HG02938 (cell line): Measurements from ENCODE around the gene CXADR.

Experiments used
- ATAC-seq: cut with Tn5 transposase; IDR thresholded peaks from one replicate; pipeline ENCODE4 v1.9.1; 2021; ENCODE audit warnings: mild to moderate bottlenecking, moderate library complexity; ENCODE audit not compliant: unreplicated experiment

Gene CXADR

DNA sequence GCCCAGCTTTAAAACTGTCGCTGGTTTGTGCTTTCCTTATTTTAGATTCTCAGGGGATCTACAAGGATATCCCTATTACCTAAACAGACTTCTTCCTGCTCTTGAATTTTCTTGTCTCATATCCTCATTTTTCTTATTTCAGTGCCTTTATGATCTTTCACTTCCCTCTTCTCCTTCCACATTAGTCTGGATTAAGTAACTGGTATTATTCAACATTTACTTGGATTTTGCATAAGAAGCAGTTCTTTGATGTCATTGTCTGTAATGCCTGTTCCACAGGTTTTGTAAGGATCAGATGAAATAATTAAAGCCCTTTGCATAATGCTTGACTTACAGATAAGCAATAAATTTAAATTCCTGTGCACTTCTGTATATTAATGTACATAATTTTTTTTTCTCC lies 26.5 kb downstream of the CXADR start:
- no peak for ATAC-seq

DNA sequence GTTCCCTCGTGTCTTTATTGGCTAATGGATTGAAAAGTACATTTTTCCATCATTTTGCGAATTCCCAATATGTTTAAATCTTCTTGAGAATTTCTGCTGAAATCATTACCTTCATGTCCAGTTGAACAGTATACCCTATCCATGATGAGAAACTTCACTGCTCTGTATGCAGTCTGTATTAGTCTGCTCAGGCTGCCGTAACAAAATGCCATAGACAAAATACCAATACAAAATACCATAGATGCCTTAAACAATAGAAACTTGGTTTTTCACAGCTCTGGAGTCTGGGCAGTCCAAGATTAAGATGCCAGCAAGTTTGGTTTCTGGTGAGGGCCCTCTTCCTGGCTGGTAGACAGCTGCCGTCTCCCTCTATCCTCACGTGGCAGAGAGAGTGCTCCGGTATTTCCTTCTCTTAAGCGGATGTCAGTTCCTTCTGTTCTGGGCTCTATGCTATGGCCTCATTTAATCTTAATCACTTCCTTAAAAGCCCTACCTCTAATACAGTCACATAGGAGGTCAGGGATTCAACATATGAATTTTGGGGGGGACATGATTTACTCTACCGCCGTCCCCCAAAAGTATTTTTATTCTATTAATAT lies 27.0 kb downstream of the CXADR start:
- ATAC-seq, result no peak

DNA sequence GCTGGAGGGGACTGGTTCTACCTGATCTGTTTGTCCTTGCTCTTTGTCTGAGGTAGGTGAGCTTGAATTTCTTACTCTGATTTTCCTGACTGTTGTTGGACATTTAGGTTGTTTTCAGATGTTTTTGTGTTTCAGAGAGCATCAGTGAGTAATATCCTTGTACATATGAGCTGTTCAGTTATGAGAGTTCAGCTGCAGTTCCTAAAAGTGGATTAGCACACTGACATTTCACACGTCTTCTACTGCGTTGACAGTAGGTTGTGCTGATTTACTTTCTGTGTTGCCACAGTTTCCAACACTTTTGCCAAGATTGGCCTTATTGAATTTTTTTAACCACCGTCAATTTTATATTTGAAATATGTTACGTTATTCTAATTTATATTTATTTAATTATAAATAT lies 27.7 kb downstream of the CXADR start:
- ATAC-seq, result no peak

DNA sequence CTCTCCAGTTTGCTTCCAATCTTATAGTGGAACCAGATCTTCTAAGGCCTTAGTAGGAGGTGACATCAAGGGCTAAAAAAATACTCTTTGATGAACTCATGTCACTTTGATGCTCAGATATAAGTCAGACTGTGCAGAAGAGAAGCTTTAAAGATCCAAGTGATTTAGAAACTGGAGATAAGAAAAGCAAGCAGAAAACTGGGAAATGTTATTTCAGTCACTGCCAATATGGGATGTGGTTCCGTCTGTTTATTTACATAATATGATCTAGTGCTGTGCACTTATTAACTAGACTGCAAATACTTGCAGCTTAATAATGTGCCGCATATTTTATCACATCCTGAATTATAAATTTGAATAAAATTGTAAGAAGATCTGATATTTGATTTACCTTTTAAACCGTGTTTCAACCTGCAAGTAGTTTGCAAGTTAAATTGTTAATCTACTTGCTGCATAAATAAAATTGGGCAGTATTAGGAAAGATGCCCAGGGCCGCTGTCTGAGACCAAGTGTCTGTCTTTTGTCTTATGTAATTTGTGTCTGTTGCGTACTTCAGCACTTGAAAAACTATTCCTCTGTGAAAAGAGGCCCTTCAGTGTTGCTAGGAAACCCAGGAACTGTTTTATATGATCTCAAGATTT lies 29.6 kb downstream of the CXADR start:
- no peak for ATAC-seq

DNA sequence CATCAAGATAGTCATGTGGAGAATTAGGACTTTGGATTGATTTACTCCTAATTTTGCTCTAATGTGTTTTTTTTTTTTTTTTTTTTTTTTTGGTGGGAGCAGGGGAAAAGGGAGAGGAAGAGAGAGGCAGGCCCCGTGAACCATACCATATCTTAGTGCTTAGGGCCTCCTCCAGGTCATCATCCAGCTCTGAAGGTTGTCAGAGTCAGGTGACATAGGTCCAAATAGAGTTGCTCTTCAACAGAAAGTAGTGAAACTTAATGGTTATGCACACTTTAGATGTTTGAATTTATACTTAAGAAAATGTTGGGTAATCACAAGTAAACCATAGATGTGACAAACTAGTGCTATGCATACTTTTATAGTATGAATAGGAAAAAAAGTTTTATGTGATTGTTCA lies 32.2 kb downstream of the CXADR start:
- no peak for ATAC-seq

DNA sequence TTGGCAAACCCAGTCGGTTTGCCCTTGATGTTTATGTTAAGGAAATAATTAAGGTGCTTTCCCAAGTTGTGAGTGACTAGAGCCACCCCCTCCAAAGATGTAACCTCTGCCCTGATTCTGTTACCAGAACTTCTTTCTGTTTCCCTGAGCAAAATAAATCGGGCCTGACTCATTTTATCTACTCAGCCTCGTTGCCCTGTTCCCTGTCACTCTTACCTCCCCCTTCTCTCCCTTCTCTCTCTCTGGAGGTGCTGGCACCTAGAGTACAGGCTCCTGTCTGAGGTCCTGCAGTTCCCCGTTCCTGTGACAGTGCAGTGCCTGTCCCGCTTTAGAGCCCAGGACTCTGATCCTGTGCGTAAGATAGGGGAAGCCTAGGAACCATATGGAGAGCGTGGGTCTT lies 35.4 kb downstream of the CXADR start:
- no peak for ATAC-seq

DNA sequence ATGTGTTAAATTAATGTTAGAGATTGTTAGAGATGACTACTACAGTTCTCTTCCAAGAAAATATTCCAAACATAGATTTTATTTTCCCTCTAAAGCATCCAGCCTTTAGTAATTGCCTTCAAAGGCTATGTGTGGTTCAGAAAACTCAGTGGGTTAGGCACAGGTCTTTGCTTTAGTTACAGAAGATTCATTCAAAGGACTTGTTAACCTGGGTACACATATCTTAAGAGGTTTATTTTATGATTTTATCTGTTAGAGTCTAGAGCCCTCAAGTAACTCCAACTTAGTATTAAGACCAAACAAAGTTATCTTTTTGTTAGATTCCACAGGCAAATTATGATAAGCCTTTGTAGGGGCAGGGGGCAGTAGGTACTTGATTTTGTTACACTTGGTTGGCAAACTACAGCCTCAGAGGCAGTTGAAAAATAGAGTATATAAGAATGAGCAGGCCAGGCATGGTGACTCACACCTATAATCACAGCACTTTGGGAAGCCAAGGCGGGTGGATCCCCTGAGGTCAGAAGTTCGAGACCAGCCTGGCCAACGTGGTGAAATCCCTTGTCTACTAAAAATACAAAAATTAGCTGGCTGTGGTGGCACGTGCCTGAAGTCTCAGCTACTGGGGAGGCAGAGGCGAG lies 37.9 kb downstream of the CXADR start:
- ATAC-seq, result no peak

DNA sequence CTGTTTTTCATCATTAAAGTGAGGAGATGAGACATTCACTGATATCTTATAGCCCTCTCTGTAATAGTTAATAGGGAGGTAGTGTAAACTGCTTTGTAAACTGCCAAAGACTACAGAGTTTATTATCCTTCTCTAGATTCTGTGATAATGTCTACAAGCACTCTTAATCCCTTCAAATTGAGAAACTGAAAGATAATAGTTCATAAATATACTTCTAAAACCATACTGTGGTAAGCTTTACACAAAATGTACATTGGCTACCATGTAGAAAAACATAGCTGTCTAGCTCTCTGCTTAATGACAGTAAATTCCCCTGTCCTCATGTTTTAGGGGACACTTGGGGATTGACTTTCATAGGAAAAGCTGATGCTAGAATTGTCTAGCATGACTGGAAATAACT lies 39.6 kb downstream of the CXADR start:
- ATAC-seq, result no peak

DNA sequence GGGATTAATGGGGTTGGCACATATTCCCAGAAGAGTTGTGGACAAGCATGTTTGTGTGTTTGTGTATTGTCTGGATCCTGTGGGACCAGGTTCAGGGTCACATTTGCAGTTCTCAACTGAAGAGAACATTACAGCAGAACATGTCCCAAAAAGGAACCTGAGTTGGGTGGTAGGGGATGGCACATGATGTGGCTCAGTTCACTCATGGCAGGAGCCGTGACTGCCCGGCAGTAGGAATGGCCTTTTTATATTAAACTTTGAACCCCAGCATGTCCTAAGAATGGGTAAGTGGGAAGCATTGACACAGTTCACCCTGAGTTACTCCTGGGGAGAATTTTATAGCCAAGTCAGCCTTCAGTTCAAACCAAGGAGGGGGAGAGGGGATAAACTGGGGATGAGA lies 41.3 kb downstream of the CXADR start:
- no peak for ATAC-seq

DNA sequence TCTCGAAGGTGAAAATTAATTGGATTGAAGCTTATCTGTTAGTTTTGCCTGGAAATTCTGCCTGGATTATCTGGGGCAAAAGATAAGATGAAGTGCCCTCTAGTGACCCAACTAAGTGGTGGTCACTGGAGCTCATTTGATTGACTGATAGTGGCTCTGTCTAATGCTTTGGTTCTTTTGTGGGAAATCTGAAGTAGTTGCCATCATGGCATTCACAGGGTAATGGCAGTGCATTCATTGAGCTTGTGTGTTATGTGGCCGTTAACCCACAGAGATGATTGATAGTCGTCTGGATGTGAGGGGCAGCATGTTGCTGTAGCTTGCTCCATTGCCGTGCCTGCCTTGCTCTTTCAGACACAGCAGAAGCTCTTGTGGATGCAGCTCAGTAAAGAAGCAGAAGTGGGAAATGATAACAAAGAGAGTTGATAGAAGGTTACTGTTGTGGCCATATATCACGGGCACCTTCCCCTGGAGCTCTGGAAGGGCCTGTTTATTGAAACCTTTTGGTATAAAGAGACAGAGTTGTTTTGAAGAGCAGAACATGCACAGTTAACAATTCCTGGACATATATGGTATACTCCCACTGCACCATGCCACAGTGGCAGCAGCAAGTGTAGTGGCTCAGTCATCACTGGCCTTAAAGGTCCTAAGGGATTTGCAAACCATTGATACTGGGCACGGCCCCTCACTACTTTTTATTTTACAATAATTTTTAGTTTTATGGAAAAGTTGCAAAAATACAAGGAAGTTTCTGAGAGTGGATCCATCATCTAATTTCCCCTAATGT lies 42.0 kb downstream of the CXADR start:
- ATAC-seq, result no peak

DNA sequence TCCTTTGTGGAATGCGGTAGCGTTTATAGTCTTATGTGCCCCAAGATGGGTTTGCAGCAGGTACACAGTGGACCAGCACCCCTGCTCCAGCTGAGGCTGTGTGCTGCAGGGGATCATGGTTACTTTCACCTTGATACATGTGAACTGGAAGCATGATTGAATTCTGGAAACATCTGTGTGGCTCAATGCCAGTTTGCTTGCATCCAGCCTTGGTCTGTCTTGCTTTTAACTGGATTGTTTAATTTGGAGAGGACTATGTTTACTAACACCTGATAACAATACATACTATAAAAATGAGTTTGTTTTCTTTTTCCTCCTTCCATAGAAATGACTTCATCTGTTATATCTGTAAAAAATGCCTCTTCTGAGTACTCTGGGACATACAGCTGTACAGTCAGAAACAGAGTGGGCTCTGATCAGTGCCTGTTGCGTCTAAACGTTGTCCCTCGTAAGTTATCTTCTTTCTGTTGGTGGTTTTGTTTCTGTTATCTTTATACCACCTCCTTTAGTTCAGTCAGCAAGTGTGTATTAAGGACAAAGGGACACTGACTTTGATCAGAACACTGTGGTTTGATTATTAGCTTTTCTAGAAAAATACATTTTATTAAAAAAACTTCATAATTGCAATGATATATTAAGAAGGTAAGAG lies 47.7 kb downstream of the CXADR start:
- ATAC-seq, result no peak

DNA sequence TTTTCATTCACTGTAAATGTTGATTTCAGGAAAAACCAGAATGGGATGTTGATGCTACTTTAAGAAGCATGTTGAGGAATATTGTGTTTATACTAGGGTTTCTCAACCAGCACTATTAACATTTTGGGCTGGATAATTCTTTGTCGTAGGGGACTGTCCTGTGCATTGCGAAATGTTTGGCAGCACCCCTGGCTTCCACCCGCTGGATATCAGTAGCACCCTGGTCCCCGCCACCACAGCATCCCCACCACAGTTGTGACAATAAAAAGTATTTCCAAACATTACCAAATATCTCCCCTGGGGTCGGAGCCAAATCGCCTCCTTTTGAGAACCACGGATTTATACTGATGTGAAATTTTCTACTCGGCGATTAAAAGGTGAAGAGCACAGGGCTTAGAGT lies 57.9 kb downstream of the CXADR start:
- no peak for ATAC-seq

DNA sequence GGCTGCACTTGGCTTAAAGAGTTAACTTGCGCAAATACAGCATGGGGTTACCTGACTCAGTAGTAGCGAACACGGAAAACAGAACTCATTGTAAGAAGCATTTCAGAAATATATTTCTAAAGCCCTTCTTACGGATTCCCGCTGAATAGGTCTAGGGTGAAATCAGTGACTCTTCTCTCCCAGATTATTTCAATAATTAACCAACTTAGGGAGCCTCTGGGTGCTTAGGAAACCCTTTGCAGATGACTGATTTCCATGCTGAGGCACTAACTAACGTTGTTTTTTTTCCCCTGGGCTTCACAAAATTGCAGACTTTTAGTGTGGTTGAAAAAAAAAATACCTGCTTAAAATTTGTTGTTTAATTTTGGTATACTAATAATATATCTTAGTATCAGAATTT lies 59.6 kb downstream of the CXADR start:
- no peak for ATAC-seq

DNA sequence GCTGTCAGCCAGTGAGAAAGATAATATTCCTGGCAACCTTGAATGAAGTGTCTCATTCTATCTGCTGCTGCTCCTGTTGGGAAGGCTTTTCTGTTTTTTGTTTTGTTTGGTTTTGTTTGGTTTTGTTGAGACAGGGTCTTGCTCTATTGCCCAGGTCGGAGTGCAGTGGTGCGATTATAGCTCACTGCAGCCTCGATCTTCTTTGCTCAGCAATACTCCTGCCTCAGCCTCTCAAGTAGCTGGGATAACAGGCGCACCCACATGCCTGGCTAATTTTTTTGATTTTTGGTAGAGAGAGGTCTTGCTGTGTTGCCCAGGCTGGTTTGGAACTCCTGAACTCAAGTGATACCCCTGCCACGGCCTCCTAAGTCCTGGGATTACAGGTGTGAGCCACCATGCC lies 62.2 kb downstream of the CXADR start:
- no peak for ATAC-seq

DNA sequence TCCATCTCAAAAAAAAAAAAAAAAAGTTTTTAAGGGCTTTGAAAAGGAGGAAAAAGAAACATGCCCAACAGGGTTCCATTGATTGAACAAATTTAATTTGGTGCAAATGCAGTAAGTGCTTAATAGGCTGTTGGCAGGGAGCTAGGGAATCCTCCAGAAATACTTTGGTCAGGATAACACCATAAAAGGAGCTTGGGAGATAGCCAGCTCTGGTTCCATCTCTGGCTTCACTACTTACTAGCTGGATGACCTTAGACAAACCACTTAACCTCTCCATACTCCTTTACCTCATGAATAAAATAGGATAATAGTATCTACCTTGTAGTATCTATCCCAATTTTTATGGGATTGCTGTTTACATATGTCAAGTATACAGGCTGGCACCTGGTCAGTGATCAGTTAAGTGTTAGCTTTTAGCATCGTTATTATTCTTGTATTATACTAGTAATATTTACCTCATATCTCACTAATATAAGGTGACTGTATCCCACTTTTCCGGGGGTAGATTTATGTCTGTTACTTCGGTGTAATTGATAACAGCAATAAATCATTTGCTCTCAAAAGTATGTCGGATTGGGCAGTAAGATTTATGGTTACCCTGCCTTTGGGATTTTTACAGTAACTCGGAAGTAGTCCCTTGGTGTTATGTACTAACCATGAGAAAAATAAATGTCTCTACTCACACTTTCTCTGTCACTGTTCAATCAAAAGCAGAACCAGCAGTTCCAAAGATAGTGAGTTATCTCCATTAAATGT lies 63.4 kb downstream of the CXADR start:
- ATAC-seq, result no peak

DNA sequence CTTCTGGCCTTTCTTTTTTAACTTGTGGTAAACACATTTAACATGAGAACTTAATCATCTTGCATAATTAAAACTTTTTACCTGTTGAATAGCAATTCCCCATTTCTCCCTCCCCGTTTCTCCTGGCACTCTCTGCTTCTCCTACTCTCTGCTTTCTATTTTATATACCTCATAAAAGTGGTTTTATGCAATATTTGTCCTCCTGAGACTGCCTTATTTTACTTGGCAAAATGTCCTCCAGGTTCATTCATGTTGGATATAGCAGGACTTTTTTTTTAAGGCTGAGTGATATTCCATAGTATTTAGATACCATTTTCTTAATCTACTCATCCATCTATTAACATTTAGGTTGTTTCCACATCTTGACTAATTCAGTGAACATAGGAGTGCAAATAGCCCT lies 64.9 kb downstream of the CXADR start:
- no peak for ATAC-seq

DNA sequence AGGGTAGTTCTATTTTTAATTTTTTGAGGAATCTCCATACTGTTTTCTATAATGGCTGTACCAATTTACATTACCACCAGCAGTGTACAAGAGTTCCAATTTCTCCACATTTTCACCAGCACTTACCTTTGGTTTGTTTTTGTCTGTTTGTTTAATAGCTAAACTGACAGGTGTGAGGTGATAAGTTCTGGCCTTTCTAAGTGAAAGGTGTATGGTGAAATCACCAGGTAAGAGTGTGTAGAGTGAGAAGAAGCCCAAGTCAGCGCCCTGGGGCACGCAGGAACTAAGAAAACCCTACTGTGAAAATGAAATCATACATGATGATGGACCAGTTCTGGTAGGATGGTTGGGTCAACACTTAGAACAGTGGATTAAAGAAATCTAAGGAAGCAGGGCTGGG lies 65.3 kb downstream of the CXADR start:
- no peak for ATAC-seq

DNA sequence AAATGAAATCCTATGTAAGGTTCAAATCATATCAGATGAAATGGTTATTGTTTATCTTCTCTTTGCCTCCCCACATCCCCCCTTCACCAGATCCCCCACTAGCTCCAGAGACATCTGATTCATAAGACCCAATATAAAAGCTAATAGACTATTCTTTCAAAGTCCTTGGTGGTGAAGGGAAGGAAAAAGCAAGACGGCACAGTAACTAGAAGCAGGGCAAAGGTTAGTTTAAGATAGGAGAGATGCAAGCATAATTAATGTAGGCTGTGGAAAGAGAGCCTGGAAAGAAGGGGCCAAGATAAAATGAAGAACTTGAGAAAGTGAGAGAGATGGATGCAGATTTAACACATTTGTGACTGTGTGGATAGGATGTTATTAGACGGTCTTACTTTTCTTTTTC lies 66.0 kb downstream of the CXADR start:
- ATAC-seq, result no peak

DNA sequence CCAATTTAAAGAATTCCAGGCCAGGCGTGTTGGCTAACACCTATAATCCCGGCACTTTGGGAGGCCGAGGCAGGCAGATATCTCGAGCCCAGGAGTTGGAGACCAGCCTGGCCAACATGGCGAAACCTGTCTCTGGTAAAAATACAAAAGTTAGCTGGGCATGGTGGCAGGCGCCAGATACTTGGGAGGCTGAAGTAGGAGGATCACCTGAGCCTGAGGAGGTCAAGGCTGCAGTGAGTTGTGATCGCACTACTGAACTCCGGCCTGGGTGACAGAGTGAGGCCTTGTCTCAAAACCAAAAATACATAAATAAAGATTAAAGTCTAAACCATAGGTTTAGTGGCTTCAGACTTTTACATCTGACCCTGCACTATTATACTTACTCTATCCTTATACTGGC lies 67.5 kb downstream of the CXADR start:
- ATAC-seq, result no peak

DNA sequence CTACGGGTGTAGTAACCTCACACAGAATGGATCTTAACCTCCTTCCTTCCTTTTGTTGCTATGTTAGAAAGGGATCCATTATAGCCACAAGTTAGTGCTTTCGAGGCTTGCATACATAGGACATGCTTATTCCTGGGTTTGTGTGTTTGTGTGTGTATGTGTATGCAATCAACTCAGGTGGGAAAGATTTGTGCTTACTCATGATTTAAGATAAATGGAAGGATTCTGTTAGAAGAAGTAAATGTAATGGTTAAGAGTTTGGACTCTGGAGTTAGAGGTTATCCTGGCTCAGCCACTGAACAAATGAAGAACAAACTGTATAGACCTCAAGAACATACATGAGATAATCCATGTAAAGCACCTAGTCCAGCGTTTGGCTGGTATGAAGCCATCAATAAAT lies 71.1 kb downstream of the CXADR start:
- no peak for ATAC-seq
